HG03571 (cell line): ENCODE data around the gene ILK.

Experiments used
- ATAC-seq: cut with Tn5 transposase; IDR thresholded peaks from one replicate; pipeline ENCODE4 v1.9.1; 2021; ENCODE audit not compliant: unreplicated experiment

Gene ILK

GRCh38 chr11:6619004-6619745 lies 15.6 kb downstream of the ILK start, which contains the start of gene TPP1:
Gene TPP1, minus strand, starts transcription at chr11:6619422. Its CDS starts 22 bp downstream, at chr11:6619400.
- ATAC-seq, result peak; percentile 99

DNA sequence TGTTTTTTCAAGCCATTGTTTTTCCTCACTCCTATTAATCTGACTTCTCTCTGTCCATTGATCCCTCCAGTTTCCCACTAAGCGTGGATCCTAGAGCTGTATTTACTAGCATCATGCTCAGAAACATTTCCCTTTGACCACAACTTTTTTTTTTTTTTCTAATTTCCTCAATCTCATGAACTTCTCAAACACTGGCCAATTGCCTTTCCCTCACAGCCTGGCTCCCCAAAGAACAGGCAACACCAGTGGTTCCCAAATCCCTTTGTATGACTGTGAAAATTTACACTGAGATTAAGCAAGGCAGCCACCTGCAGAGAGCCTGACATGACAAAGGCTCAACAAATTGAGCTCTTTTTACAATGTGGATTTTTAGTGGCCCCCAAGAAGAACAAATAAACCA lies 17.1 kb downstream of the ILK start:
- ATAC-seq, result no peak

- ATAC-seq, result no peak
Observed at GRCh38 chr11:6621711-6622211, 18.2 kb downstream of the ILK start.

DNA sequence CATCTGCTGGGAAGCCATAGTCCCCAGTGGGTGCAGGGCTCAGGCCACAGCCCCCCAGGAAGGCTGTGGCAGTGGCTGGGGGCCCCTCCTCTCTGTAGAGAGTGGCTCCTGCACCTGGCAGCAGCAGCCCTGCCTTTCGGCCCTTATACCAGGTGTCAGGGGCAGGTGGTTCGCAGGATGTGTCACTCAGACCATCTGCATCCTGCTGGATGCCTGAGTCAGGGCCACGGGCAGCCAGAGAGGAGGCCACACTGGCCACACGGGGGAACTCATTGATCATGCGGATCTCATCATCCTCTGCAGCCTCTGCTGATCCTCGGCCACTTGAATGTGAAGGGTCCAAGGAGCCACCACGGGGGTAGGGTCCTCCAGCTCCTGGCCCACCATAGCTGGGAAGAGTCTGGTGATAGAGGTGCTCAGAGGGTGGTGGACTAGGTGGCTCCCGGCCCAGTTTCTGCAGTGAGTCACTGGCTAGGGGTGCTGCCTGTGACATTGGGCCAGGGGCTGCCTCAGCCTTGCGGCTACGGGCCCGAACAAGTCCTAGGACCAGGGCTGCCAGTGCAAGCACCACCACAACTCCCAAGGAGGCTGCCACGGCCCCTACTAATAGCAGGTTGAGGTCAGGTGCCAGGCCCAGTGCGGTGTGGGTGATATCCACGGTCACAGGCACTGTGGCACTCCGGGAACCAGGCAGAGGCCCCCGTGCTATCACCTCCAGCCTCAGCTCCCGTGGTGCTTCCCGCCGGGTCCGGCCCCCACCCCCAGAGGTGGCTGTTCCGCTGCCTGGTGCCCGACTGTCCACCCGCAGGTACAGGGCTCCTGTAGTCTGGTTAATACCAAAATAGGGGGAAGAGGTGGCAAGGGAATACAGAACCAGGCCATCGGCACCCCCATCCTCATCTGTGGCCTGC lies 18.9 kb downstream of the ILK start:
- ATAC-seq, result no peak

- ATAC-seq, result no peak
Observed at GRCh38 chr11:6623391-6624363, 20.1 kb downstream of the ILK start.

- no peak for ATAC-seq
Observed at GRCh38 chr11:6625156-6625831, 21.7 kb downstream of the ILK start.

GRCh38 chr11:6625832-6626420 lies 22.4 kb downstream of the ILK start:
- ATAC-seq, result no peak

DNA sequence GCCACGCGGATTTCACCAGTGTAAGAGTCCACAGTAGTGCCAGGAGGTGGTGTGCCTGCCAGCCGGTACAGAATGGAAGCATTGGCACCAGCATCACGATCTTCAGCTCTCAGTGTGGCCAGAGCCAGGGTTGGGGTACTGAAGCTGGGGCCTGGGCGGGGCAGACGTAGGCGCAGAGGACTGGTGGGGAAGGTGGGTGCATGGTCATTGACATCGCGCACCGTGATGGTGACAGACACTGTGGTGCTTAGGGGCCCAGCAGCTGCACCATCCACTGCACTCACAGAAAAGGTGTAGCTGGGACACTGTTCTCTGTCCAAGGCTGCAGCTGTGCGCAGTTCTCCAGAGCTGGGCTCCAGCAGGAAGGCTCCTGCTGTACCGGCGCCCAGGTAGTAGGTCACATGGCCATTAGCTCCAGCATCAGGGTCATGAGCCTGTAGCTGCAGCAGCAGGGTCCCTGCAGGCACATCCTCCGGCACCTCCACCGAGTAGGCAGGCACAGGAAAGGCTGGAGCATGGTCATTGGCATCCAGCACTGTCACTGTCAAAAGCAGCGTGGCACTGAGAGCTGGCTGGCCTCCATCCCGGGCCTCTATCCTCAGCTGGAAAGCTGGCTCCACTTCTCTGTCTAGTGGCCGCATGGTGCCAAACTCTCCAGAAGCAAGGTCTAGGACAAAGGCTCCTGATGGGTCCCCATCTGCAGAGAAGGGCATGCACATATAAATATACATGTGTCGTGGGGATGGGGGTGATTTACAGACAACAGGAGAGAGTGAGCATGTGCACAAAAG lies 23.6 kb downstream of the ILK start:
- ATAC-seq, result no peak

DNA sequence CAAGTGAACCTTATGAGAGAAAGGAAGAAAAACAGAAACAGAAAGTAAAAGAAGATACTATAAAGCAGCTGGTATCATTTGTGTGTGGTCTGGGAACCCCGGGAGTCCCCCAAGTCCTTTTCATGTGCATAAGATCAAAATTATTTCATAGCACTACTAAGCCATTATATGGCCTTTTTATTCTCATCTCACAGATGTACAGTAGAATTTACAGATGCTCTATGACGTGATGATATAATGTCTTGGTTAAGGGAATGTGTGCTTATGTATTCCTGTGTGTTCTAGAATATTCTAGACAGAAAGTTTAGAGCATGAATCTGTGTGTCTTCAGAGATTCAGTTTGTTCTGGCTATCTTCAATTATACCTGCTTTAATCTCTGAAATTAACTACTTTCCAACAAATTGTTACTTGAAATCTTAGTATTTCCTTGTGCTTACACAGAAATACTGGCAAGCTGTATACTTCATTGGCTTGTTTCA lies 24.2 kb downstream of the ILK start:
- ATAC-seq, result peak; percentile 64

DNA sequence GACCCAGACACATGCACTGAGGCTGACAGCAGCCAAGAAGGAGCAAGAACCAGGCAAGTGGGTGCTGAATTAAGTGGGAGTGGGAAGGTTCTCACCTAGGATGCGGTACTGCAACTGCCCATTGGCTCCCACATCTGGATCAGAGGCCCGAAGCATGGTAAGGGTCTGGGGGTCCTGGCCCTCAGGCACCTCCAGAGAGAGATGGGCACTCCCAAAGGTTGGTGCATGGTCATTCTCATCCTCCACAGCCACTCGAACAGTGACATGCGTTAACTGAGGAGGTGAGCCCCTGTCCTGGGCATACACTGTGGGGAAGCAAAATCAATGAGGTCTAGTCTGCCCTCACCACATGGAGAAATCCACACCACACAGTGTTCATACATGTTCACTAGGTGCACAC lies 25.0 kb downstream of the ILK start:
- no peak for ATAC-seq

- ATAC-seq, result no peak
Observed at GRCh38 chr11:6629573-6629891, 26.0 kb downstream of the ILK start.

DNA sequence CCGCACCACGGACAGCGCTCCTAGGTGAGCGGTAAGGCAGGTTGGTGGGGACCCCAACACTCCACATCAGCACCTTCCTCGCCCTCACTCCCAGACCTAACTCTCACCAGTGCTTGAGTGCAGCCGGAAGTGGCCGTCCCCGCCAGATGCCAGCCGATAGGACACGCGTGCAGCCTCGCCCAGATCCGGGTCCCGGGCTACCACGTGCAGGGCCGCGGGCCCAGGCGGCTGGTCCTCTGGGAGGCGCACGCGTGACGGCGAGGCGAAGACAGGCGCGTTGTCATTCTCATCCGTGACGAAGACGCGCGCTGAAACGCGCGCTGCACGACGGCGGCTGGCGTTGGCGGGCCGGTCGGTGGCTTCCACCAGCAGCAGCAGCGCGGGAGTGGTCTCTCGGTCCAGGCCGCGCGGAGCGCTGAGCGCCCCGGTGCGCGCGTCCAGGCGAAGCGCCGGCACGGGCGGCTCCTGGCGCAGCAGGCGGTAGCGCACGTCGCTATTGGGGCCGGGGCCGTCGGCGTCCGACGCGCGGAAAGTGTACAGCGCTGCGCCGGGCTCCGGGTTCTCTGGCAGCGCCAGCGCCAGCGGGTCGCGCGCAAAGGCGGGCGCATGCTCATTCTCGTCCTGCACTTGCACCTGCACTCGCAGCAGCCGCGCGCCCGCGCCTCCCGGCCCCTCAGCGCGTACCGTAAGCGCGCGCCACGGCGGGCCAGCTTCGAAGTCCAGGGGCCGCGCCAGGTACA lies 26.5 kb downstream of the ILK start:
- no peak for ATAC-seq

GRCh38 chr11:6630632-6631291 lies 27.2 kb downstream of the ILK start:
- no peak for ATAC-seq

- ATAC-seq, result no peak
Observed at GRCh38 chr11:6631361-6631890, 27.9 kb downstream of the ILK start.

GRCh38 chr11:6632116-6633073 lies 28.8 kb downstream of the ILK start:
- ATAC-seq, result no peak
